ENCODE results near the gene RNF212B.
"Not testable (repeated sequence)": the region's sequence is repeated elsewhere in the genome, so short reads cannot be mapped to it uniquely, and the experiment has no call there.

The RNF212B gene

GRCh38 chr14:23237772-23238594, at the start of gene RNF212B:
TSS of gene RNF212B (plus strand) at chr14:23237936. CDS start at chr14:23240346, 2,410 bp downstream.
- DNase-seq, result peak; percentile 91 to 94

- DNase-seq, result no peak
Measured at GRCh38 chr14:23193432-23193831, 44.3 kb upstream of the RNF212B start.

- no peak for DNase-seq
Measured at GRCh38 chr14:23195552-23196101, 42.1 kb upstream of the RNF212B start.

GRCh38 chr14:23196487-23196886, 41.2 kb upstream of the RNF212B start:
- DNase-seq, result not testable (repeated sequence)

GRCh38 chr14:23199141-23199540, 38.6 kb upstream of the RNF212B start:
- not testable (repeated sequence) for DNase-seq

- DNase-seq, result no peak
Measured at GRCh38 chr14:23202001-23202400, 35.7 kb upstream of the RNF212B start.

- no peak for DNase-seq
Measured at GRCh38 chr14:23206422-23207145, 31.2 kb upstream of the RNF212B start.

GRCh38 chr14:23207146-23207540, 30.6 kb upstream of the RNF212B start:
- no peak for DNase-seq

- no peak for DNase-seq
Measured at GRCh38 chr14:23208324-23208723, 29.4 kb upstream of the RNF212B start.

- no peak for DNase-seq
Measured at GRCh38 chr14:23209651-23210423, 27.9 kb upstream of the RNF212B start.

GRCh38 chr14:23215421-23215820, 22.3 kb upstream of the RNF212B start:
- DNase-seq, result no peak

GRCh38 chr14:23217032-23218020, 20.4 kb upstream of the RNF212B start:
- no peak for DNase-seq

GRCh38 chr14:23219075-23219474, 18.7 kb upstream of the RNF212B start:
- DNase-seq, result no peak

- not testable (repeated sequence) for DNase-seq
Measured at GRCh38 chr14:23224958-23225357, 12.8 kb upstream of the RNF212B start.

- no peak for DNase-seq
Measured at GRCh38 chr14:23227566-23227965, 10.2 kb upstream of the RNF212B start.

GRCh38 chr14:23228812-23229211, 8.9 kb upstream of the RNF212B start:
- no peak for DNase-seq

- not testable (repeated sequence) for DNase-seq
Measured at GRCh38 chr14:23232241-23232808, 5.4 kb upstream of the RNF212B start.

GRCh38 chr14:23240661-23241060, 2.9 kb downstream of the RNF212B start:
- no peak for DNase-seq

GRCh38 chr14:23241061-23241715, 3.5 kb downstream of the RNF212B start:
- DNase-seq, result not testable (repeated sequence)

GRCh38 chr14:23242076-23242475, 4.3 kb downstream of the RNF212B start:
- DNase-seq, result no peak

GRCh38 chr14:23243066-23243465, 5.3 kb downstream of the RNF212B start:
- DNase-seq, result no peak

All from activated T-cell treated with anti-CD3 and anti-CD28 coated beads, Interleukin-2, amount 50 U/mL, for 48 hours (primary cell).